Coronary artery (tissue), 2 donors: ENCODE data around the gene DPT.

Experiments used
- DNase-seq: peaks from one replicate; pipeline ENCODE4 v3.0.0-alpha.2; 2017; ENCODE audit warnings: low spot score
- H3K27ac ChIP-seq, 2 donors: fragments of 200-600 bp; sonication (generic); one replicate each; pipeline ENCODE4 v1.5.1; 2016 to 2019
- H3K4me3 ChIP-seq: fragments of 200-600 bp; sonication (generic); 2 replicates; pipeline ENCODE4 v1.5.1; 2016; ENCODE audit warnings: mild to moderate bottlenecking, moderate library complexity
- CTCF ChIP-seq: fragments of 200-600 bp; sonication (generic); IDR thresholded peaks from one replicate; pipeline ENCODE4 v1.5.1; 2019; ENCODE audit warnings: antibody characterized with exemption

DPT gene

GRCh38 chr1:168719306-168720111 is 9.5 kb downstream of the DPT start:
- no peak for TF ChIP-seq CTCF
- Histone ChIP-seq H3K27ac (no peak overlapping the region), H3K4me3 (no peak overlapping the region)
- no peak for DNase-seq

- no peak for DNase-seq
- no peak for TF ChIP-seq CTCF
- Histone ChIP-seq H3K4me3 (peak overlapping the region; percentile 26), H3K27ac (peak overlapping the region; percentile 20 to 59)
Observed at GRCh38 chr1:168717906-168718891, 10.8 kb downstream of the DPT start.

GRCh38 chr1:168714012-168714411 is 15.0 kb downstream of the DPT start:
- Histone ChIP-seq H3K27ac (no peak overlapping the region), H3K4me3 (no peak overlapping the region)
- TF ChIP-seq CTCF, result no peak
- DNase-seq, result no peak

GRCh38 chr1:168709405-168710363 is 19.3 kb downstream of the DPT start:
- no peak for DNase-seq
- peak overlapping the region; percentile 47 for H3K4me3 ChIP-seq

GRCh38 chr1:168708698-168709404 is 20.2 kb downstream of the DPT start:
- DNase-seq, result no peak
- peak overlapping the region in 1 of 2 donors; percentile 9 for H3K27ac ChIP-seq
- no peak overlapping the region for H3K4me3 ChIP-seq
- no peak for TF ChIP-seq CTCF

More at GRCh38 chr1:168709405-168710363, 19.3 kb downstream of the DPT start:
- no peak for TF ChIP-seq CTCF
- H3K27ac ChIP-seq, result peak overlapping the region; percentile 9 to 63
